GM12875 (cell line): ENCODE results near the gene LMAN2L.

ENCODE experiments used
- H3K4me3 ChIP-seq: one replicate; pipeline ENCODE4 v1.5.1; 2011; ENCODE audit warnings: low read depth, low read length, control low read depth
- CTCF ChIP-seq: IDR thresholded peaks from 2 replicates; pipeline ENCODE4 v1.5.1; 2011; ENCODE audit warnings: low read depth, mild to moderate bottlenecking, control low read depth, inconsistent platforms, low read length, moderate library complexity, borderline replicate concordance; ENCODE audit not compliant: insufficient read depth

Gene LMAN2L

GRCh38 chr2:96734880-96735583 lies 4.8 kb downstream of the LMAN2L start:
- no peak for TF ChIP-seq CTCF
- H3K4me3 ChIP-seq = no peak overlapping the region

GRCh38 chr2:96733931-96734330 lies 5.9 kb downstream of the LMAN2L start:
- no peak for TF ChIP-seq CTCF
- no peak overlapping the region for H3K4me3 ChIP-seq

- TF ChIP-seq CTCF = no peak
- H3K4me3 ChIP-seq = no peak overlapping the region
Observed at GRCh38 chr2:96730212-96730611, 9.7 kb downstream of the LMAN2L start.

- H3K4me3 ChIP-seq = no peak overlapping the region
- no peak for TF ChIP-seq CTCF
Observed at GRCh38 chr2:96729748-96730147, 10.1 kb downstream of the LMAN2L start.

GRCh38 chr2:96727431-96727830 lies 12.4 kb downstream of the LMAN2L start:
- TF ChIP-seq CTCF = no peak
- H3K4me3 ChIP-seq = no peak overlapping the region

- no peak for TF ChIP-seq CTCF
- H3K4me3 ChIP-seq = no peak overlapping the region
Observed at GRCh38 chr2:96726131-96726530, 13.7 kb downstream of the LMAN2L start.

- H3K4me3 ChIP-seq = no peak overlapping the region
- no peak for TF ChIP-seq CTCF
Observed at GRCh38 chr2:96716388-96716787, 23.5 kb downstream of the LMAN2L start.
